GM18507 (cell line): ENCODE data around the gene TMCO6.
"Not testable (repeated sequence)": the region's sequence is repeated elsewhere in the genome, so short reads cannot be mapped to it uniquely, and the experiment has no call there.

Source experiments
- DNase-seq: peaks from one replicate; pipeline ENCODE4 v3.0.0; 2011; ENCODE audit warnings: low read depth; ENCODE audit not compliant: insufficient read length; ENCODE audit errors: extremely low spot score
- FAIRE-seq: peaks from 2 replicates; lab custom pipeline; 2011; peaks lifted over from hg19 to GRCh38; lab: Jason Lieb, UNC

Gene TMCO6

DNA sequence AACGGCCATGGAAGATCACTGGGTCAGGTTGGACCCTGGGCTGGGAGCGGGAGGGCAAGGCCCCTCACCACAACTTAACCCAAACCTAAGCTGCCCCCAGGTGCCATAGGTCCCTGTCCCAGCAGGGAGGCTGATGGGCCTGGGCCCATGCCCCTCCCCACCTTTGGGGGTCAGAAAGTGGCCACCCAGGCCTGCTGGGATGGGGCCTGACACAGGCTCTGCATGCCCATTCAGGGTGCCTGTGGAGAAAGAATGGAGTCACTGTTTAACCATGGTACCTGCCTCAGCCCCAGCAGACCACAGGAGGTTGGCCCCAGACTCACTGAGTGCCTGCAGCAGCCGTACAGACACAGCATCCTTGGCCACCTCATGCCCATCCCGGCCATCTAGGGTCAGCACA lies 31.8 kb downstream of the TMCO6 start:
- not testable (repeated sequence) for DNase-seq

DNA sequence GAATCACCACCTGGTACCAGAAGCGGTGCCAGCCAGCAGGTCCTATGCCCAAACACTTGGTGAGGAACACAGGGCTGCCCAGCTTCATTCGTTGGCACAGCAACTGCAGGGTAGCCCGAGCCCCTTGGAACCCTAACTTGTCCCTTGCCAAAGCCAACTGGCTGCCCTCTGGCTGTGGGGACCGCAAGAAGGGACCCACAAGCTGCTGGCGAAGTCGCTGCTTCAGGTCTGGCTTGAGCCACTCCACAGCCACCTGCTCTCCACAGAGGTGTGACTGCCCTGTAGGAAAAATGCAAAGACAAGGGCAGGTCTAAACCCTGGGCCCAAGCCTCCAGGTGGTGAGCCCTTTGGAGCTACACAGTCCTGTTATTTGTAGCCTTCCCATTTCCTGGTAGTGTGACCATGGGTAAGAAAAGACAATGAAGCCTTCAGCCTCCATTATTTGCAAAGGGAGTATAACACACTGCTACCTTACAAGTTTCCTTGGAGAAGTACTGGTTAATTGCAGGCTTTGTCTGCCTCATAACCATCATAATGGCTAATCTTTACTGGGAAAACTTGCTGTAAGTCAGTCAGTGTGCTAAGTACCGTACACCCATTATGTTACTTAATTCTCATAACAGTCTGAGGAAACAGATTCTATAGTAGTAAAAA lies 32.3 kb downstream of the TMCO6 start:
- FAIRE-seq, result no peak
- DNase-seq, result no peak

More for the DNA sequence above, 31.8 kb downstream of the TMCO6 start:
- FAIRE-seq, result not testable (repeated sequence)

DNA sequence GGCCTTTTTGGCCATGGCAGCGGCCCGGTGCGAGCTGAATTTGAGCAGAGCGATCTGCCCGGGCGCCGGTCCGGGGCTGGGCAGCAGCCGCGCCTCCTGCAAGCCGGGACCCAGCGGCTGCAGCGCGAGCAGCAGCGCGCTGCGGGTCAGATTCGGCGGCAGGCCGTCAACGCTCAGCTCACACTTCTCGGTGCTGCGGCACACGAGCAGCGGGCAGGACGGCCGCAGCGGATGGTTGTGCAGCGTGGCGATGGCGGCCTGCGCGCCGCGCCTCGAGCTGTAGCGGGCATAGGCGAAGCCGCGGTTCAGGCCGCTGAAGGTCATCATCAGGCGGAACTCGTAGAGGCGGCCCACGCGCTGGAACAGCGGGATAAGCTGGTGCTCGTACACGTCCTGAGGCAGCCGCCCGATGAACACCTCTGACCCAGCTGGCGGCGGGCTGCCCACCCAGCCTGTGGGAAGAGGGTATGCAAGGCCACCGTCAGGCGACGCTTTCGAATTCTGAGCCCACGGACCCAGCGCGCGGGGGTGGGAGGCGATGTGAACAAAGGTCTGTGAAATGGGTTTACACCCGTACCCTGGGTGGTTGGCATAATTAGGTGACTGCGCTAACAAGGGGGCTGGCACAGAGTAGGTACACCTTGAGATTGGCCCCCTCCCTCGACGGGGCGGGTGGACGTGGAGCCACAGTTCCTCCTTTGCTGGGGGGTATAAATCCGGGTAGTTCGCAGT lies 33.4 kb downstream of the TMCO6 start:
- no peak for DNase-seq
- no peak for FAIRE-seq

DNA sequence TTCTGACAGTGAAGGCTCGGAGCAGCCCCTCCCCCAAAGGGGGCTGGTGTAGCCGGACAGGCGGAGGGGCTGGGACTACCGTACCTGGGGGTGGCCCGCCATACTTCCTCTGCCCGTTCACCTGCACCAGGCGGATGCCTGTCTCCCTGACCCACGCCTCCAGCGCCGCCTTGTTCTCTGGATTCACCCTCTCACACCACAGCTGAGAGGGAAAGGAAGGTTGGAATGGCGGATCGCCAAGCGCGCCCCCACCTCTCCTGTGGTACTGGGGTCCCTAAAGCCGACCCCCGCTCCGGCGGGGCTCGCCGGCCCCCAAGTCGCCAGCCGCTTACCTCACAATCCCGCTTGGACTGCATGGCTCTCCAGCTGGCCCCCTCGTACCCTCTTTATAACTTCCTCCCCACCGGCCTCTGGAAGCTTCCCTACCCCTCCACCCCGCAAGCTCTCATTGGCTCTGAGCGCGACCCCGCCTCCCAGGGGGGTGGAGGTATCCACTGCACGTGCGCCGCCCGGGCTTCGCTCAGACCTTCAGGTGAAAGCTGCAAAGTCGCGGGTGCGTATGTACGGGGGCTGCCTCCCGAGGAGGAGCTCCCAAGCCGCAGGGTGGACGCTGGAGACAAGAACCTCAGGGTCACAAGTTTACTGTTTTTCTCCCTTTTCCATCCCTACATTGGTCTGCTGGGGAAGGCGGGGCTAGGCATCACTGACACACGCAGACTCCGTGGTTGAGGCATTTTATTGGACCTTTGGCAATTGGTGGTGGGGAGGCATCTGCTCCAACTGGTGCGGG lies 34.1 kb downstream of the TMCO6 start, which contains the start of gene DND1:
Gene DND1, minus strand, starts transcription at position 390 of the 790 bp plus-strand sequence. Its CDS starts 34 bp downstream, at position 356.
- no peak for DNase-seq
- no peak for FAIRE-seq

DNA sequence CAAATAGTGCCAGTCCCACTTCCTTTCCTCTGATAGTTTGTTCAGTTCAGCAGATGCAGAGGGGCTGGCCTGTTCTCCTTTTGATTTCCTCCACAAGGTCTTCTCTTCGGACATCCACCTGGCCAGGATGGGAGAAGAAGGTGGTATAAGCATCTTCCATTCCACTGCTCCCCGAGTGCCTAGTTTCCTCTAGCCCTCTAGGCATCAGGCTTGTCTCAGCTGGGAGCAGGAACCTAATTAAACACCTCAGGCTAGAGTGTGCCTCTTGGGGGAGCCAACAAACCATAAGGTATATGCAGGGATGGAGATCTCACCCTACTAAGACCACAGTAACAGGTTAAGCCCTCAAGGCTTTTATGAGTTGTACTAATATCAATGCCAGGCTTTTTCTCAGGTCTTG lies 35.0 kb downstream of the TMCO6 start:
- FAIRE-seq (no peak), DNase-seq (no peak)

DNA sequence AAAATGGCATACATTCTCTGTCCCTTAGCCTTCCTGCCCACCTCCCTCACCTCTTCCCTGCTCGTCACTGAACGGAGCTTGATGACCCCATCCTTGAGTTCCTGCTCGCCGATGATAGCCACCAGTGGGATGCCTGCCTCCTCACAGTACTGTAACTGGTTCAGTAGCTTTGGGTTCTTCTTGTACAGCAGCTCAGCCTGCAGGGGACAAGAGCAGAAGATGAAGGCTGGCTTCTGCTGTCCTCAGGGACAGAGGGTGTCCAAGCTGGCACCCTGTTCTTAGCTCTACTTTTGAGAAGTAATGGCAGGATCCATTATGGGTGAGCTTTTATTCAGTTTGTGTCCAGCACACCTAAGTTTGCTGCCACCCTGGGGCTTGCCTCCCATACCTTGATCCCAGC lies 35.4 kb downstream of the TMCO6 start:
- DNase-seq (no peak), FAIRE-seq (no peak)

DNA sequence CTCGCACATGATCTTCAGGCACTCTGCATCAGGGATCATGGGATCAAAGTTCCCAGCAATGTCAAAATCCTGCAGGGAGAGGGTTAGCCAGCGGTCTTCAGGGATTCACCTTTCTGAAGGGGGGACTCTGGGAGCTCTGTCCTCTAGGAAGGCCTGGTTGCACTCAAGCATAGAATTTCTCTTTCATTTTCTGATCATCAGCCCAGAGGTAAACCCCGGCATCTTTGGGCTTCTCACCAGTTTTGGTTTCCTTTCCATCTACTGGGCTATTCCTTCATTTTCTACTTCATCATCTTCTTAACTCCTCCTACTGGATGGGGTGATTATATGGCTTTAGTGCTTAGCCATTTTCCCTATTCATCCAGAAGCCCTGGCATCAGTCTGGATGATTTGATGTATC lies 38.7 kb downstream of the TMCO6 start:
- no peak for FAIRE-seq
- no peak for DNase-seq

DNA sequence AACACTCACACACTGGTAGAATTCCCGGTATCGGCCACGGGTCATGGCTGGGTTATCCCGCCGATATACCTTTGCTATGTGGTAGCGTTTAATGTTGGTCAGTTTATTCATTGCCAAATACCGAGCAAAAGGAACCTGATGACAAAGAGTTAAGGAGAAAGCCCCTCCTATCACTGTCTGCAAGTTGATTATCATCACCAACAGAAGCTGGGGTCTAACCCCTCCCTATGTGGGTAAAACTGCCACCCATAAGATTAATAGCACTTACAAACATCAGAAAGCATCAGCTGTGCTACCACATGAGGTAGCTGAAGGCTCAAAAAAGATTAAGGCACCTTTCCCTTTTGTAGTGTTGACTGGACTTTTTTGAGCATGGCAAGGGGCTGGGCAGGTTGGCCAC lies 39.7 kb downstream of the TMCO6 start:
- FAIRE-seq, result no peak
- DNase-seq, result no peak

DNA sequence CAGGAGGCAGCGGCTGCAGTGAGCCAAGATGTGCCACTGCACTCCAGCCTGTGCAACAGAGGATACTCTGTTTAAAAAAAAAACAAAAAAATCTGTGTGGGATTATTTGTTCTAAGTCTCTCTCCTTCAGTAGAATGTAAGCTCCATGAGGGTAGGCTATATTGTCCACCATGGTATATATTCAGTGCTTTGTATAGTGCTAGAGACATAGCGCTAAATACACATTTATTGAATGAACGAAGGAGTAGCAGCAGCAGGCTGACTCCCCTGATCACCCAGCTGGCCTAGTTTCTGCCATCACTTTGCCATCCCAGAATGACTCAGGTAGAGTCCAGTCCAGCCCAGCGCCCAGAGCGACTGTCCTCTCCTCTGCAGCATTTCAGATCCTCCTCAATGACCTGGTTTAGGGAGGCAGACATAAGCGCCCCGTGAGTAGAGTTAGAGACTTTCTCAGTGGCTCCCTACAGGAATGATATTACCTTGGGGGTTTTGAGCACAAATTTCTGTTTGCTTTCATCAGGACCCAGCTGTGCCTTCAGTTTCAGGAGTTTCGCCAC lies 51.2 kb downstream of the TMCO6 start:
- DNase-seq (no peak), FAIRE-seq (no peak)

DNA sequence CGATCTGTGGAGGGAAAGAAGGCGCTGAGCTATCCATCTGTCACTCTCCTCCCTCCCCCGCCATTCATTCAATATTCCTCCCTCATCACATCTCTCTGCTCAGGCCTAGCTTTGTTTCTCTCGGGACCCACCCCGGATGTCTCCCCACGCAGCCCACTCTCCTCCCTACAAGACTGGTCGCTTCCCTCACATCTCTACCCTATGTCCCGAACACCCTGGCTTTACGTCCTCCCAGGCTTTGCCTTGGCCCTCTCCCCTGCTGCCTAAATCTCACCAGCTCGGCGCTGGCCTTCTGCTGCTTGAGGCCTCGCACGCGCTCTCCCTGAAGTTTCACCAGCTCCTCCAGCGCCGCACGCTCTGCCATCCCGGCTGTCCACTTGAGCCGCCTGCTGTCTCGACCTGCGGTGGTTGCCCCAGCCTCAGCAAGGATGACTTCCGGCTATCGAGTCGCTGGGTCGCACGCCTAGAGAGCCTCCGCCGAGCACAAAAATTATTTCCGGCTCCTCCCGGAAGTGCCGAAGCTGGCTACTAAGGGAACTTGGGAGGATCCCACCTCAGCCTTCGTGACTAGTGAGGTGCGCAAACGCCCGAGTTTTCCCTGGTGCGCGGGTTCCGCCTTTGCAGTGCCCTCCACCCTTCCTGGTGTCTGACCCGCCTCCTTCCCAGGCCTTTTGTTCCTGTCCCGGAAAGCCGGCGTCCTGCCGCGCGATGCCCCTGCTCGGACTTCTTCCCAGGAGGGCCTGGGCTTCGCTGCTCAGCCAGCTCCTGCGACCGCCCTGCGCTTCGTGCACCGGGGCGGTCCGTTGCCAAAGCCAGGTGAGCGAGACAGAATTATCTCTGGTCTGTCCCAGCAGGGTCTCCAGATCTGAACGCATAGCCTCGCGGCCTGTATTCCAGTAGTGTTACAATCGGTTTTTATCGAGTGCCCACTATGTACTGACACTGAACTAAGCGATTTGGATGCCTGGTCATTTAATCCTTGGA lies 52.0 kb downstream of the TMCO6 start, which contains the start of the genes HARS1 and HARS2:
Gene HARS1, minus strand, starts transcription at position 430 of the 984 bp plus-strand sequence. Its CDS starts 66 bp downstream, at position 364.
Gene HARS2, plus strand, starts transcription at position 515 of the 984 bp plus-strand sequence. Its CDS starts 194 bp downstream, at position 709.
- FAIRE-seq (peak; percentile 94), DNase-seq (peak; percentile 84)

DNA sequence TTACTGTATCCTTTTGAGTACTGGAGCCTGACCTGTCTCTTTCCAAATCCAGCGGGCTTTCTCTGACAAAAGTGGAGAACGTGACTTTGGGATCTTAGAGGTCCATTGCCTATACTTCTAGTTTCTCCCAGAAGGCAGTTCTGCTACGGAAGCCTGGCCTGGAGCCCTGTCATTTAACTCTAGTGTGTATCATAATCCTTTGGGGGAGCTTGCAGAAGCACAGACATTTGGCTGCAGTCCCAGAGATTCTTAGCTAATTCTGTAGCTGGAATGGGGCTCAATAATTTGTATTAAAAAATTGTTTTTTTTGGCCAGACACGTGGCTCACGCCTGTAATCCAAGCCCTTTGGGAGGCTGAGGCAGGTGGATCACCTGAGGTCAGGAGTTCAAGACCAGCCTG lies 55.0 kb downstream of the TMCO6 start:
- FAIRE-seq, result no peak
- DNase-seq, result no peak
